NCI-H2081 treated with DMSO at 0.1 percent for 48 hours (cell line): ENCODE data around the gene TMPRSS13.

Source experiments
- DNase-seq: peaks from one replicate; lab custom pipeline; 2025; lab: John Stamatoyannopoulos, UW

The TMPRSS13 gene

DNA sequence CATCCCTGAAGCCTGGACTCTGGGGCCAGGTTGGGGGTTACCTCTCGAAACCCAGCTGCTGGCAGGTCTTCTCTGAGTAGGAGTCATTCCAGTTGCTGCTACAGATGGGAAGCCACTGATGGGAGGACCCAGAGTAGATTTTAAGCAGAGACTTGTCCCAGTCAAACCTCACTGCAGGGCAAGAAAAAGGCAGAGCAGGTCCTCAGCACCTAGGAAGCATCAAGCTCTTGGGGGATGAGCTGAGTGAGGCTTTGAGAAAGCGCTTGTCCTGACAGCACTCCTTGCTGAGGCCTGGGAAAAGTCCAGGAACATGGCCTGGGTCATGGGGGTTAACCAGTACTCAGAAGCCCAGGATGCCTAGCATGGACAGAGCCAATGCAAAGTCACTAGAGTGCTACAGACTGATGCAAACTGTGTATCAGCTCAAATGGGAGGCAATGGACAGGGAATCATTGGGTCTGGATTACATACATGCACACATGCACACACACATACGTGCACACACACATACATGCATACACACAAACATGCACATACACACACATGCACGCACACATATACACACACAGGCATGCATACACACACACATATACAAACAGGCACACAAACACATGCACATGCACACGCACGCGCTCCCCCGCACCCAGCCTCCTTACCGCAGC lies 15.3 kb downstream of the TMPRSS13 start:
- DNase-seq: no peak

DNA sequence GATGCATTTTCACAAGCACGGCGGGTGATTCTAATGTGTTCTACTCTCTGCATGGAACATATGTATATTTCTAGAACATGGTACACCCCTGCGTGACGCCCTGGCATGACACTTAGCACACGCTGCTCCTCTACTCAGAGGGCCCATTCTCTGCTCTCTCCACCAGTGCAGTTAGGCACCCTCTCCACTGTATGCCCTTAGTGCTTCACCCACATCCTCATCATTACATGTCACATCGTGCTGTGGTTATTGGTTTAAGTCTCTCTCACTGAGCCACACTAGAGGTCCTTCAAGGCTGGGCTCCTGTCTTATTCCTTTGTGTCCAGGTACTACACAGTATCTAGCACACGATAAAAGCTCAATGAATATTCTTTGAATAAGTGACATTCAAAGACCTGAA lies 16.7 kb downstream of the TMPRSS13 start:
- DNase-seq: no peak

DNA sequence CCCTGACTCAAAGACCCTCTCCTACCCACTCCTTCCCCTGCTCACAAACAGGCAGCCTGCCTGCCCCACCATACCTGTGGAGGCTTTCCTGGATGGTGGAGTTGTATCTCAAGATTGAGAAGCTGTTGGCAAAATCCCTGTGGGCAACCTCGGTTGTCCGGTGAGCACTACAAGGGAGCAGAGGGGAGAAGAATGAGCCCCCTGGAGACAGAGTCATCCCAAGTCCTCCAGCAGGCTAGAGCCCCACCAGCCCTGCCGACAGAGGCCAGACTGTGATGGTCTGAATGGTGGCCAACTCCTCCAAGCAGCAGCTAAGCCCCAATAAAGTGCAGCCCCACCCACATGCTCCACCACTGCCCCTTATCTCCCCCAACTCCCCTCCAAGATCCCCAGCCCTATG lies 17.5 kb downstream of the TMPRSS13 start:
- DNase-seq: no peak

DNA sequence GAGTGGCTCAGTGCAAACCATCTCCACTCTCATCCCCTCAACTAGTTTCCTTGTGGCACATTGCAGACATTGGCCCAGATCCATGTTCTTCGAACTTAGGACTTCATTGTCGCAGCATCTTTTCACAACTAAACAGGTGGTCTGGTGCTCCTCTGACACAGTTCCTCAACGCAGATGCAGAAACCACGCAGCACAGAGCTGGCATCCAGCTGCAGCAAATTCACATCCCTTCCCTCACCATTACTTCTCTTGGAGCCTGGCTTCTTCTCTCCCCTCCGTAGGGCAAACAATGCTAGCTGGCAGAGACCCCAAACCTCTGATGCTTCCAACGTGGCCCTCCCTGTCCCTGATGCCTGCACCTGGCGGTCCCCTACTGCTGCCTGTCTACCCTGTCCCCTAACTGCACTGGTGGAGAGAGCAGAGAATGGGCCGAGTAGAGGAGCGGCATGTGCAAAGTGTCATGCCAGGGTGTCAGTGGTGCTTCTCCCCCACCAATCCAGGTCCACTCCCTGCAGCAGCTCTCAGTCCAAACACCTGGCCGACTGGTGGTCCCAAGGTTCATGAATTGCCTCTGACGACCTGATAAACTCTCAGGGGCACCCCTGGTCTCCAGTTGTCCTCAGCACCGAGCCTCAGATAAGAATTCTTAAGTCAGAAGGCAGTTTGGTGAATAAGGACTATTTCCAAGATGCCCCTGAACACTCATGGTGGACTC lies 18.1 kb downstream of the TMPRSS13 start:
- DNase-seq: no peak

DNA sequence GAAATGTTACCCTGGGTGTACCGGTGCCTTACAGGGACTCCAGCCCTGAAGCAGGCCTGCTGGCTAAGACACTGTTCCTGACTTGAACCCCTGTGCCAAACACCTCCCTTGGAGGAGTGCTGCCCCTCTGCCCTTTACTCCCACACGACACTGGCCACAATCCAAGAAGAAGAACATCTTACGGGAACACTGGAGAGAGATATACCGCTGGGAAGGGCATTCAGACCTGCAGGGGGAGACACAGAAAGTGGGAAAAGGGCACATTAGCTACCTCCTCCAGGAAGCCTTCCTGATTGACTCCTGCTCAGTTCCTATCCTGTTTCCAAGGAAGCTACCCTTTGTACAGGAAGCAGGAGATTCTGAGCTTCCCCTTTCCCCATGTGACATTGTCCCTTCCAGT lies 18.7 kb downstream of the TMPRSS13 start:
- no peak for DNase-seq

DNA sequence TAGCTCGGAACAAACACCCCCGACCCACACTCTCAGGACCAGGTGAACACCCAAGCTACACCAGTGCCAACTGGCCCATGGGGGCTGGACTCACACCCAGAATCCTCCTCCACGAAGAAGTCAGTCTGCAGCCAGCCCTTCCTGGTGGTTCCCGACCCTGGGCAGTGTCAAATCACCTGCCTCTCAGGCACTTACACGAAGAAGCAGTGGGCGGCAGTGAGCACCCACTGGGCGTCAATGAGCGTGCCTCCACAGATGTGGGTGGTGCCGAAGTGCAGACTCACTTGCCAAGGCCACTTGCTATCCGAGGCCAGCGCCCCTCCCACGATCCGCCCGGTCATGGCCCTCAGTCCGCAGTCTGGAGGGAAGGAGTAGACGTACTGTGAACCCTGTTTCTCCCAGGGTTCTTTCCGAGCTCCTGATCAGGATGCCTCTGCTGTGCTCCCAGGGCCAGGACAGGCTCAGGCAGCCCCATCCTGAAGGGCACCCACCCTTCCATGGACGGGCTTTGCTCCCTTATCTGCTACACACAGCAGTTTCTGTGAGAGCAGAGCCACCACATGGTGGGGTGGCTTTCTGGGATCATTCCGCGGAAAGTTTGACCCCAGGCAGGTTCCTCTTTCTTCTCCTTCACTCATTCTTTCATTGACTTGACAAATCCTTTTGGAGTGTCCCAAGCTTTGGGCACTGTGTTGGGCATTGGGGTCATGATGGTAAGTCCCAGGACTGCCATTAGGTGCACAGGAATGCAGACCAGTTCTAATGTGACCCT lies 19.4 kb downstream of the TMPRSS13 start:
- no peak for DNase-seq

DNA sequence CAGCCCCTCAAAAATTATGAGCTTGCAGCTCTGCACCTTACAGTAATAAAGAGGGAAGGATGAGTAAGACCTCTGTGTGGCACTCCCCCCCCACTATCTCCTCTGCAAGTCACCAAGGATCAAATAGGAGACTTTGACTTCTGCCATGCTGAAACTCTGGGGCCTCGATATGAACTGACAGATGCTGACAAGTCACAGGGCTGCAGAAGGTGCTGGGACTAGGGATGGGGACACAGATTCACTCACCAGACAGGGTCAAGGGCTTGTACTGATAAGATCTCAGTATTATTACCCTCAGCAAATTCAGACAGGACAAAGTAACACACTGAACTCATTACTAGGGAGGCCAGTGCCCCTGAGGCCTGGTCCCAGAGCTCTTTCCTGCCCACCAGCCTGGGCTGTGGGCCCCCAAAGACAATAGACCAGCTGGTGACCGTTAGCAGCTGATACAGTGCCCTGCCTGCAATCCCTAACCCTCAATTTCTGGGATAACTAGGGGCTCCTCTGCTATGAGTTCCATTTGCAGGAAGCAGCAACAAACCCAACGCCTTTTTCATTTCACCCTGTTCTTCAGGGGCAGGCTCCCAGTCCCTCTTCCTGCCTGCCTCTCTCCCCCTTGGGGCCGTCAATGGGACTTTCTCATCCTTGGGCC lies 20.1 kb downstream of the TMPRSS13 start:
- DNase-seq: no peak

DNA sequence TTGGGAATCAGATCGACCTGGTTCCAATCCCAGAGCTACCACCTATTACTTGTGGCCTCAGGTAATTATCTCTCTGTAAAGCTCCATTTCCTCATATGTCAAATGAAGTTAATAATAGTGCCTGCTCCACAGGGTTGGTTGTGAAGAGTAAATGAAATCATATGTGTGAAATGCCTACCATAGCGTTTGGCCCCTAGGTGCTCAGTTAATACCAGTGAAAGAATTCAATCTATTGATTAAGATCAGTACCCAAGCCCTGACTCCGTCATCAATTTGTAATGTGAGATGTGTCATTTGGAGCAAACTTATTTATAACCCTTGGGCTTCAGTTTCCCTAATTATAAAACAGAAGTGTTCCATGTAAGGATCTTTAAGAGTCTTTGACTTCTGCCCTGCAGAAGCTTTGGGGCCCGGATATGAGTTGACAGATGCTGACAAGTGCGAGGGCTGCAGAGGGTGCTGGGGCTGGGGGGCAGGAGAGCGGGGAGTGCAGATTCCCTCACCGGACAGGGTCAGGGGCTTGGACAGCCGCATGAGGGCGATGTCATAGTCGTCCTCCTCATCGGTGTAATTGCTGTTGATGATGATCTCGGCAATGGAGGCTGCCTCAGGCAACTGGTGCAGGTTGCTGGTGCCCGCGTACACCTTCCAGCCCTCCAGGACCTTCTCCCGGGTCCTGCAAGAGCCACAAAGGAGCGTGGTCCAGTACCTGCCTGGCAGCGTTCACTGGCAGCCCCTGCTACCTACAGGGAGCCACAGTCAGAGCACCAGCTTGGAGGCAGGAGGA lies 20.9 kb downstream of the TMPRSS13 start:
- no peak for DNase-seq

DNA sequence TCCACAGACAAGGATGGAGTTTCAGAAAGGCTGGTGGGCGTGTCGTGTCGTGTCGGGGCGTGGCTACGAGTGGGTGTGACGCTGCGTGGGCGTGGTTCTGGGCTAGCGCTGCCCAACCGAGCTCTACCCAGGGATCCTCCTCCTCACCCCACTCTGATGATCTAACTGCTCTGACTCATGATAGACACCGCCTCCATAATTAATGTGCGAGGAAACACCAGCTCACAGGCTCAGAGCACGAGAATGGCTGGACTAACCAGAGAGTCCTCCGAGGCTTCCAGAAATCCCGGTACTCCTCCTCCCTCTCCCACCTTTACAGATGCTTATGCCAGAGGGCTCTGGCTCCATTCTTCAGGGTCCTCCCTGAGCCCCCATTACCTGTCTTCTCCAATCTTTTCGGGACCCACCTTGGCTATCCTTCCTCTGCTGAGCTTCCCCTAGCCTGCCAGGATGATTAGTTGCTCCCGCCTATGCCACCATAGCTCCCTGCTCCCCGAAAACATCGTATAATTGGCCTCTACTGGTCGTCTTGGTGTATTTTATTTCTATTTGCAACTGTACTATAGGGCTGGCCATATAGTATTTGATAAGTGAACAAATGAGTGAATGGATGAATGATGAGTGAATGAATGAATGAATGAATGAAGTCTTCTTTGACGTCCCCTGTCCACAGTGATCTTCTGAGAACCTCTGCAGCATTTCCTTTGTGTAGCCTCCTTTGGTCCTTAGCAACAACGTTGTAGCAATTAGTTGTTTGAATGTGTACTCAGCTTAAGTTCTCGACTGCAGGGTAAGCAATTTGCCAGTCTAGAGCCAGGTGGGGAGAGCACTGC lies 21.7 kb downstream of the TMPRSS13 start:
- DNase-seq: peak; percentile 98

DNA sequence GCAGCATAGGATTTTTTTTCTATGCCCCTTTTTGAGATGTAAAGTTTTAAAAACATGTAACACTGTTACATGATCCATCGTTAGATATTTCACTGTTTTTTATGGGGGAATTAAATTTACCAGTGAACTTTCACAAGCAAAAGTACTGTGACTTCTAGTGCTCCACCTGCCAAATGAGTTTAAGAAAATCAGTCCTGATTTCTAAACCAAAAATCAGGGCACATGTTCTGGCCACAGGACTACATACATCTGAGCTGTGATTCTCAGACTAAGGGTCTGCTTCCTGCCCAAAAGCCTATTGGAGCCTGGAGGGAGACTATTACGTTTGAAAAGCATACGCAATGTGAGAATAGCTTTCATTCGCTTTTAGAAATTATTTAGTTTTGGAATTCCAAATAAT lies 22.5 kb downstream of the TMPRSS13 start:
- no peak for DNase-seq

DNA sequence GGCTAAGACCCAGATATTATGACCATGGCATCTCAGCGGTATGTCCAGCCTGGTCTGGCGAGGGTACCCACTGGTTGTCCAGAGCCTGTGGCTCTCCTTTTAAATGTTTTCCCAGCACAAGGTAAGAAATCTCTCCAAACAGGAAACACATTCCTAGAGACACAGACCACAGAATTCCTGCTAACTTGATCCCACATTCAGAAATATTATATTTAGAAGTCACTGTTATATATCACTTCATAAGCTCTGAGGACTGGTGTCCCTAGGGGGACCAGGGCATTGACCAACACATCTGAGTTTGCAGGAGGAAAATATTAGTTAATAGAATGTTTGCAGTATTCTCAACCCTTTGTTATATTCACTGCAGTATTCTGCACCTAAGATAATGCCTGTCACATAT lies 23.1 kb downstream of the TMPRSS13 start:
- DNase-seq: no peak

DNA sequence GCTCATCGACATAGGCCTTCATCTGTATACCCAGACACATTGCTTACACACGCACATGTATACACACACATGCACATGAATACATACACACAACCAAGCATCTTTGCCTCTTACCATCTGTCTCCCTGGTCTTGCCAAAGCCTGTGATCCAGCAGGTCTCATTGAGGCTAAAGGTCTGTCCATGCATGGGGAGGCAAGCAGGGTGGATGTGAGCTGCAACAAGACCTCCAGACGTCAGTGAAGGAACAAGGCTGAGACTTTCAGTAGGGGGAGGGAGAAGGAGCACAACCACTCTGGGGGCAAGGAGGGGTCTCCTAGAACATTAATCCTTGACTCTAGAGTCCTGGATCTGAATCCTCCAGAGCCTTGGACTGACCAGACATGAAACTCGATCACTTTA lies 23.7 kb downstream of the TMPRSS13 start:
- no peak for DNase-seq

DNA sequence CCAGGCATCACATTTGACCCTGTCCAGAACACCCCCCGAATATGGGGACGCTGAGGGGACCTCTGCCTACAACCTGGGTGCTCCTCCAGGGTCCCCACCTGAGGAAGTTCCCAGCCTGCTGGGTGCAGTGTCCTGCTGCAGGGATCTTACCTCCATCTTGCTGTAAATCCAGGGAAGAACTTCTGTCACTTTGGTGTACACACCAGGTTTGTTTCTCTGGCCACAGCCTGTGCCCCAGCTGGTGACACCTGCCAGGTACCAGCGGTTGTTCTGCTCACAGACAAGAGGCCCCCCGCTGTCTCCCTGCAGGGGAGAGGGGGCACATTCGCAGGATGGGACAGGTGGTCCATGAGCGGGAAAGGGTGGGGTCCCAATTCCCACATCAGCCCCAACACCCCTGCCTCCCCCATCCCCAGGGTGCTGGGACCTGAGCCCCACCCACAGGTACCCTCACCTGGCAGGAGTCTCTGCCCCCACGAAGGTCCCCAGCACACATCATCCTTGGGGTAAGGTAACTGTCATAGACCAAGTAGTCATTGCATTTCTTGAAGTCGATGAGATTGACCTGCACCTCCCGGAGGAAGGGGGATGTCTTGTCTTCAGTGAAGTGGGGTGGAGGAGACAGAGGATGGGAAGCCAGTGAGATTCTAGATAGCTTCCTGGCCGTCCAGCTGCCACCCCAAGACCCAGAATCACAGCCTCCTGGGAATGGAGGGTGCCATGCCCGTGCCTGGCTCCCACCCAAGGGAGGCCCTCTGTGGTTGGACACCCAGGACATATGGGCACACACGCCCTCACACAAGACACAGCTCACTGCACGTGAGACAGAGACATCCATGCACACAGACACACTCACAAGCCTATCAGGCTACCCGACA lies 25.5 kb downstream of the TMPRSS13 start:
- DNase-seq: no peak

DNA sequence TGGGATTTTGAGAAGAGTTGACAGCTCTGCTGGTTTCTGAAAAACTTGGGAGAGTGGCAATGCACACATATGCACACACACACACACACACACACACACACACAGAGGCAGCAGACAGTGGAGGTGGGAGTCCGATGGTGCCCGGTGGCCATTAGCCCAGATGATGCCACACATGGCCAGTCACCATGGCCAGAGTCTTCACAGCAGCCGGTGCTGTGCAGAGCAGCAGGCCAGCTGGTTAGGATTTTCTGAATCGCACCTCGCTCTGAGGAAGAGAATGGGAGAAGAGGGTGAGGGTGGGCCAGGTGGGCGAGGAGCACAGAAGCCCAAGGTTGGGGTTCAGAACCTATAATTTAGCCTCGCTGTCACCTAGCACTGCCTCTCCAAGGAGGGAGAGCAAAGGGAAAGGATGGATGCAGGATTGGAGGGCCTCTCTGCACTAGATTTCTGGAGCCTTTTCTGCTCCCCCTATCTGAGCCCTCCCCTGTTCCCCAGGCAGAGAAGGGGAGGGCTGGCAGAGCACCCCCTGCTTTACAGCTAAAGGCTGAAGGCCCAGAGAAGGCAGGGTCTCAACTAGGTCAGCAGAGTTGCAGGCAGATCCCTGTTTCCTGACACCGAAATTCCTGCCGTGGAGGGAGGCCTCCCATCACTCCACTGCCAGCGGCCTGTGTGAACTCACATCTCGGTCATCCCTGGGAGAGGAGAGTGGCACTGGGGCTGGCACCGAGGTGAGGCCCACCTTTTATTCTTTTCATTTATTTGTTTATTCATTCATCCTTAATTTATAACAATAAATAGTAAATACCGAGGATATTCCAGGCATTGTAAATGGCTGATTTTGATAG lies 27.0 kb downstream of the TMPRSS13 start:
- DNase-seq: no peak

DNA sequence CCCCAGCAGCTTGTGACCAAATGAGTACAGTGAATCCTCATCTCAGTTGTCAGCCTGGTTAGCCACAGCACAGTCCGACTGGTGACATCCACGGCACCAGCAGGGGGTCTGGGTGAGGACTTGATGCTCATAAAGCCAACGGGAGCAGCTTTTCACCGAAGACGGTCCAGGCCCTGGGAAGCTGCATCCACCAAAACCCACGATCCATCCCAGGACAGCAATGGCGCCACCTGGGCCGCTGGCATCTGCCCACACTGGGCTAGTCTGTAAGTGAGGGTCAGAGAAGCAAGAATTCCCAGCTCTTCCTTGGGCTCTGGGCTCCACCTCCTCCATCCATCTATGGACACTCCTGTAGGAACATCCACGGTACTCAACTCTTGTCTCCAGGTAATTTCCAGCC lies 27.6 kb downstream of the TMPRSS13 start:
- no peak for DNase-seq

DNA sequence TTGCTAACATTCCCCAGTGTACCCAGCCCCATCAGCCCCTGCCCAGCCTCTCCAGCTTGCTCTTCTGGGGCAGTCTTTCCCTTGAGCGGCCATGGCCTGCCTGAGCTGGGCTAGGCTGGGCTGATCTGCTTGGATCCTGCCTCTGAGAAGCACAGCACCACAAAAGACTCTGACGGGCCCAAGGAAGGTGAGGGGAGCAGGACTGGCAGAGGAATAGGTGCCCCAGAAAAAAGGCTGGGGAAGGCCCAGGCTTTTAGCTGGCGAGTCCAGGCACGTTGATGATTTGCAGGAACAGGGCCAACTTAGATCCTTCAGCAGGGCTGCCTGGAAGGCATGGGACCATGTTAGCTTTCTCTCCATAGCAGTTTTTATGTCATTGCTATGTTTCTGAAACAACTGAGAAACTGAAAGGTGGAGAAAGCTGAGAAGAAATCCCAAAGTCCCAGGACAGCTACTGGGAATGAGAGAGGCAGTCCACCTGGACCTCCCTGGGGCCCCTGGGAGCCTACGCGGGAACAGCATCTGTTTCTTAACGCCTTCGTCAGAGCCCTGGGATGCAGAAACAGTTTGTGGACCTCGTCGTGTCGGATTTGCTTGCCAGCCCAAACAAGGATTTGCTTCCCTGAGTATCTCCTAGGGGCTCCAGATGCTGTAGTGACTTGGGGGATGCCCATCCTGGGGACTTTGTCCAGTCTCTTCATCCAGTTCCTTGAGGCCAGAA lies 28.3 kb downstream of the TMPRSS13 start:
- DNase-seq: no peak

DNA sequence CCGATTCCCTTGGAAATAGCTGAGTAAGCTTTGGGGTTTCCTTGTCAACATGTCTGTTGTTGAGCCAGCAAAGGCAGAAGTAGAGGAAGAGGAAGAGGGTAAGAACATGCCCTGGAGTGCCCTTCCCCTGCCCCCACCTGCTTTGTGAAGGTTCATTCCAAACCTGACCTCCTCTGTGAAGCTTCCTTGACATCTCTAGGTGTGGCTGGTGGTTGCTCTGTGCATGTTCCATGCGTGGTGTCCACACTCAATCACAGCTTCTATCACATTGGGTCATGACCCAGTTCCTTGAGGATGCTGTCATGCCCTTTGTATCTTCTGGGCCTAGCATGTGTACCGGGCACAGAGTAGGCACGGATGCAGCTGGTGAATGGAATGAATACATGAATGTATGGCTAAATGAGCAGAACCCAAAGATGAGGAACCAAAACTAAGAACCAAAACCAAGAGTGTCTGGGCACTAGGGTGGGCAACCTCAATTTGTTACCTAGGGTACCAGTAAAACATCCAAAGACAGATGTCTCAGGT lies 29.0 kb downstream of the TMPRSS13 start:
- DNase-seq: no peak

DNA sequence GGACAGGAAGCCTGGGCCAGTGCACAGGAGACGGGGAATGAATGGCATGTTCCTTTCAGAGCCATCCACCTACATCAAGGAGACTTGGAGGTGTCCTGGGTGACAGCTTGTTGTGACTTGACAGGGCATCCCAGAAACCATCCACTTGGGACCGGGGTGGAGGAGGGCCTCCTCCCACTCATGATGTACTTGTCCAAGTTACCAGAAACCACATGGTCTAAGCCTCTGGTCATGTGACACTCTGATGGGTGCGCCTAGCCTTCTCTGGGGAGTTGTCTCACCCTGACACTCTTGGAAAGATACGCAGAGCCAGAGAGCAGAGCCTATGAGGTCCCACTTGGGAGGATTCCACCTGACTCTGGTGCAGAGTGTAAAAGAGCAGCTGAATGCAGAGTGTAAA lies 31.1 kb downstream of the TMPRSS13 start:
- no peak for DNase-seq
